ENCODE measurements around the gene GARIN5B. TPM values are rescaled to one million over a fixed set of nuclear protein-coding genes. Genes with fewer than 3 reads are reported as not detected.

Gene GARIN5B
- total RNA-seq, 1 experiment from 2014 or later = not detected

GRCh38 chr19:55372316-55373081, 9.4 kb upstream of the GARIN5B start:
- Mint-ChIP-seq H3K4me1 (ENCODE audit: low read depth, unreplicated experiment) (peaks cover 36% of the 10 kb centered on the region), H3K9me3 (ENCODE audit: low read depth, unreplicated experiment) (no peaks in the 10 kb centered on the region), H3K27ac (ENCODE audit: unreplicated experiment) (no peak overlapping the region), H3K27me3 (ENCODE audit: unreplicated experiment) (peaks cover 66% of the 10 kb centered on the region), H3K36me3 (ENCODE audit: insufficient read depth, unreplicated experiment) (peaks cover 44% of the 10 kb centered on the region), H3K4me3 (ENCODE audit: low read depth, unreplicated experiment) (peak overlapping the region; percentile 38)
- no peak for TF ChIP-seq CTCF (IDR thresholded peaks at IDR 0.05; ENCODE audit: unreplicated experiment)
- intact Hi-C loops (cut with micrococcal nuclease; ENCODE audit: unreplicated experiment) = no loop called here
- CTCF ChIA-PET = interaction anchor here (0.9 to 1.5 kb wide), 2 partner anchors 21 to 81 kb away, joined by 3 read pairs; no protein-coding TSS in a partner anchor
- DNase-seq = peak; percentile 50
- no TSS peak for BruUV-seq (replicated peaks)

GRCh38 chr19:55370305-55370988, 7.4 kb upstream of the GARIN5B start, which contains the start of gene IL11:
IL11 (minus strand) TSS chr19:55370463; CDS start chr19:55370310, 153 bp downstream.
- BruUV-seq (replicated peaks) = no TSS peak
- peaks cover 87% of the 10 kb centered on the region for H3K27me3 Mint-ChIP-seq (ENCODE audit: unreplicated experiment)
- CTCF ChIA-PET = interaction anchor here (0.6 kb wide), 1 partner anchor 9 kb away, joined by 3 read pairs; no protein-coding TSS in a partner anchor

GRCh38 chr19:55369653-55370304, 6.7 kb upstream of the GARIN5B start:
- Mint-ChIP-seq H3K9me3 (ENCODE audit: low read depth, unreplicated experiment) (no peaks in the 10 kb centered on the region), H3K36me3 (ENCODE audit: insufficient read depth, unreplicated experiment) (peaks cover 31% of the 10 kb centered on the region), H3K27me3 (ENCODE audit: unreplicated experiment) (peaks cover 94% of the 10 kb centered on the region), H3K27ac (ENCODE audit: unreplicated experiment) (peak overlapping the region; percentile 53), H3K4me1 (ENCODE audit: low read depth, unreplicated experiment) (peaks cover 27% of the 10 kb centered on the region), H3K4me3 (ENCODE audit: low read depth, unreplicated experiment) (peak overlapping the region; percentile 68)
- intact Hi-C loops (cut with micrococcal nuclease; ENCODE audit: unreplicated experiment) = no loop called here
- DNase-seq = no peak
- BruUV-seq (replicated peaks) = no TSS peak
- CTCF ChIA-PET = interaction anchor here (0.6 to 1.2 kb wide), 3 partner anchors 8 to 68 kb away, joined by 3 to 4 read pairs (median 3); partner anchors contain the start of gene KMT5C
- TF ChIP-seq CTCF (IDR thresholded peaks at IDR 0.05; ENCODE audit: unreplicated experiment) = no peak

More at GRCh38 chr19:55370305-55370988, 7.4 kb upstream of the GARIN5B start, which contains the start of gene IL11:
- Mint-ChIP-seq H3K27ac (ENCODE audit: unreplicated experiment) (peak within 1 kb of the TSS; percentile 53), H3K4me1 (ENCODE audit: low read depth, unreplicated experiment) (peaks cover 27% of the 10 kb centered on the region), H3K9me3 (ENCODE audit: low read depth, unreplicated experiment) (no peaks in the 10 kb centered on the region), H3K4me3 (ENCODE audit: low read depth, unreplicated experiment) (peak within 1 kb of the TSS; percentile 68), H3K36me3 (ENCODE audit: insufficient read depth, unreplicated experiment) (peaks cover 36% of the 10 kb centered on the region)
- DNase-seq = no peak
- no peak for TF ChIP-seq CTCF (IDR thresholded peaks at IDR 0.05; ENCODE audit: unreplicated experiment)
- intact Hi-C loops (cut with micrococcal nuclease; ENCODE audit: unreplicated experiment) = no loop called here
